Effector memory CD4-positive, alpha-beta T cell (primary cell): ENCODE measurements around the gene FIZ1.

Source experiments
- DNase-seq, 3 donors: peaks; one replicate each; pipeline ENCODE4 v3.0.0-alpha.2; 2020
- H3K27ac ChIP-seq: 2 replicates; pipeline ENCODE4 v1.7.0; 2013; ENCODE audit warnings: mild to moderate bottlenecking, low read length, moderate library complexity; ENCODE audit not compliant: insufficient read depth, poor library complexity, severe bottlenecking
- H3K27me3 ChIP-seq: replicated peaks from 2 replicates; pipeline ENCODE4 v1.7.0; 2013; ENCODE audit warnings: mild to moderate bottlenecking, low read length; ENCODE audit not compliant: insufficient read depth, control insufficient read depth, poor library complexity, severe bottlenecking
- H3K36me3 ChIP-seq: 2 replicates; pipeline ENCODE4 v1.7.0; 2013; ENCODE audit warnings: mild to moderate bottlenecking, low read length, moderate library complexity; ENCODE audit not compliant: control insufficient read depth, insufficient read depth
- H3K4me1 ChIP-seq: 2 replicates; pipeline ENCODE4 v1.7.0; 2013; ENCODE audit warnings: low read length, mild to moderate bottlenecking; ENCODE audit not compliant: control insufficient read depth, insufficient read depth, poor library complexity, severe bottlenecking
- H3K4me3 ChIP-seq: 2 replicates; pipeline ENCODE4 v1.7.0; 2013; ENCODE audit warnings: low read length, low read depth, mild to moderate bottlenecking; ENCODE audit not compliant: insufficient read depth, poor library complexity, severe bottlenecking
- H3K9me3 ChIP-seq: 2 replicates; pipeline ENCODE4 v1.7.0; 2013; ENCODE audit warnings: mild to moderate bottlenecking, low read length, moderate library complexity; ENCODE audit not compliant: control insufficient read depth

The FIZ1 gene

GRCh38 chr19:55597501-55597921 is 1.8 kb downstream of the FIZ1 start:
- peaks cover 7% of the 10 kb centered on the region for H3K4me1 ChIP-seq
- no peak for DNase-seq
- H3K27ac ChIP-seq, result no peak overlapping the region
- H3K27me3 ChIP-seq, result no peaks in the 10 kb centered on the region
- peaks cover 10% of the 10 kb centered on the region for H3K36me3 ChIP-seq
- no peaks in the 10 kb centered on the region for H3K9me3 ChIP-seq
- no peak overlapping the region for H3K4me3 ChIP-seq

DNA sequence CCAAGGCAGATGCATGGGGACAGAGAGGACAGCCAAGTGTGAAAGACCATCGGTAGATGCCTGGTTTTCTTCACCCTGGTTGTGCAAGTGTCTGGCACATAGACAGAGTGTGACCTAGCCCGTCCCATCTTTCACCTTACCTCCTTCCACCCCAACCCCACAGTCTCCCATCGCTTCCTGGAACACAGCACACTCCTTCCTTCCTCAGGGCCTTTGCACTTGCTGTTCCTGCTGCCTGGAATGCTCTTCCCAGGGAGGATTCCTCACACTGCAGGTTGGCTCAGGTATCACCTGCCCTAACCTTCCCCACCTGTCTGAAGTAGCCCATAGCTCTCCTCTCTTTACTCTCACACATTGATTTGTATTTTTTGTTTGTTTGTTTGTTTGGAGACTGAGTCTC is 3.0 kb downstream of the FIZ1 start:
- H3K27ac ChIP-seq, result no peak overlapping the region
- peaks cover 10% of the 10 kb centered on the region for H3K36me3 ChIP-seq
- H3K27me3 ChIP-seq, result no peaks in the 10 kb centered on the region
- DNase-seq, result no peak
- no peaks in the 10 kb centered on the region for H3K9me3 ChIP-seq
- no peak overlapping the region for H3K4me3 ChIP-seq
- H3K4me1 ChIP-seq, result peaks cover 7% of the 10 kb centered on the region

DNA sequence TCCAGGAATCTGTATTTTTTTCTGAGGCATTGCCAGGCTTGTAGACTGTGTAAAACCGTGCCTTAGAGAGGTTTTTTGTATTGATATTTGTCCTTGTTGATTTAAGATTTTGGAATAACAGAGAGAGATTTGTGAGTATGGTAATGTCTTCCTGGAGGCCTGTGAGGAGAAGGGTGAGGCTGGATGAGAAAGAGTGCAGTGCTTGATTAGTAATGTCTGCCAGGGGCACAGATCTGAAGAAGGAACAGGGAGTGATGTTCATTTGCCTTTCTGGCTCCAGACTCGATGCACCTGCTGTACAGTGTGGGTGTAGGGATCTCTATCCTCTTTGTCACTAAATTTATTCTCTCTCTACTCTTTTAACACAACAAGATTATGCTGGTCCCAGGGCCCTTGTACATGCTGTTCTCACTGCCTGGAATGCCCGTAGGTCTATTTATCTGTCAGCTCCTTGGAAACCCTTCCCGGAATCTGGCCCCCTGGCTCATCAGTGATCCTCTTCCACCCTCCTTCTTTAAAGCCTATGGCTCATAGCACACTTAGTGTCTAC is 4.2 kb downstream of the FIZ1 start:
- Histone ChIP-seq H3K4me1 (no peaks in the 10 kb centered on the region), H3K4me3 (no peak overlapping the region), H3K9me3 (no peaks in the 10 kb centered on the region), H3K27me3 (no peaks in the 10 kb centered on the region), H3K27ac (no peak overlapping the region), H3K36me3 (peaks cover 10% of the 10 kb centered on the region)
- no peak for DNase-seq

DNA sequence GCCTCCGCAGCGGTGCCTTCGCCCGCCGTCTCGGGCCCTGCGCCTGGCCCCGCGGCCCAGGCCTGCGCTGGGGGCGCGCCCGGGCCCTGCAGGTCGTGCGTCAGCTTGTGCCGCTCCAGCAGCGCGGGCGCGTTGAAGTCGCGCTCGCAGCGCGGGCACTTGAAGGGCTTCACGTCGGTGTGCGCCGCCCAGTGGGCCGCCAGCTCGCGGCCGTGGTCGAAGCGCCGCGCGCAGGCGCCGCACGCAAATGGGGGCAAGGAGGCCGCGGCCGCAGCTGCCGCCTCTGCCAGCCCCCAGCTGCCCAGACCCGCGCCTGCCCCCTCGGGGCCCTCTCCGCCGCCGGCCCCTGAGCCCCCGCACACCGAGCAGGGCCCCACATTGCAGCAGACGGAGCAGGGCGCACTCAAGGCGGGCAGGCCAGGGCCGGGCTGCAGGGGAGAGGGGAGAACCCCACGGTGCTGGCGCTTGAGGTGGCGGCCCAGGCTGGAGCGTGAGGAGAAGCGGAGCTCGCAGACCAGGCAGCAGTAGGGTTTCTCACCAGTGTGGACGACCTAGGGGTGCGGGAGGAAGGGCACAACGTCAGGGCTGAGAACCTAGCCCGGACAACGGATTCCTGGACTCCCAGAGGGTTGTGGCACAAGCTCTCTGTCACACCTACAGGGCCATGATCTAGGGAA is 6.1 kb downstream of the FIZ1 start:
- DNase-seq, result no peak
- no peak overlapping the region for H3K4me3 ChIP-seq
- no peak overlapping the region for H3K27ac ChIP-seq
- H3K27me3 ChIP-seq, result no peaks in the 10 kb centered on the region
- H3K4me1 ChIP-seq, result no peaks in the 10 kb centered on the region
- H3K9me3 ChIP-seq, result no peaks in the 10 kb centered on the region
- peaks cover 10% of the 10 kb centered on the region for H3K36me3 ChIP-seq

DNA sequence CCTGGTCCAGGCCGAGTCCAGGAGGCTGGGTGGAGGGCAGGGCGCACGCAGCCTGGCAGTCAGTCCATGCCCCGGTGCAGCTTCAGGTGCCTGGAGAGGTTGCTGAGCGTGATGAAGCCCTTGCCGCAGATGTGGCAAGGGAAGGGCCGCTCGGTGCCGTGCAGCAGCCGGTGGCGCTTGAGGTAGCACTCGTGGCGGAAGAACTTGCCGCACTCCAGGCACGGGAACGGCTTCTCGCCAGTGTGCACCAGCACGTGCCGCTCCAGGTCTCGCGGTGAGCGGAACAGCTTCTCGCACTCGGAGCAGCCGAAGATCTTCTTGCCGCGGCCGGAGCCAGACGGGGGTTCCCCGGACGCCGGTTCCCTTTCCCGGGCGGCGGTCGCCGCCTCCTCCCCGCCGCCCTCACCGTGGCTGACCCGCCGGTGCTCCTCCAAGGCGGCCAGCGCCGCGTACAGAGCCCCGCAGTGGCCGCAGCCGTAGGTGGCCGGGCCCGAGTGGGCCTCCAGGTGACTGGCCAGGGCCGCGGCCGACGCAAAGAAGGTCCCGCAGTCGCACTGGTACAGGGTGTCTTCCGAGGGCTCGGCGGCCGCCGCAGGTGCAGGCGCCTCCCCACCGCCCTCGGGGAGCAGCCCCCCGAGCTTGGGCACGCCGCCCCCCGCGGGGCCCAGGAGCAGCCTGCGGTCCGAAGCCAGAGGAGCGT is 6.8 kb downstream of the FIZ1 start:
- Histone ChIP-seq H3K36me3 (peaks cover 10% of the 10 kb centered on the region), H3K4me3 (no peak overlapping the region), H3K27me3 (no peaks in the 10 kb centered on the region), H3K4me1 (peaks cover 3% of the 10 kb centered on the region), H3K9me3 (no peaks in the 10 kb centered on the region), H3K27ac (no peak overlapping the region)
- no peak for DNase-seq

DNA sequence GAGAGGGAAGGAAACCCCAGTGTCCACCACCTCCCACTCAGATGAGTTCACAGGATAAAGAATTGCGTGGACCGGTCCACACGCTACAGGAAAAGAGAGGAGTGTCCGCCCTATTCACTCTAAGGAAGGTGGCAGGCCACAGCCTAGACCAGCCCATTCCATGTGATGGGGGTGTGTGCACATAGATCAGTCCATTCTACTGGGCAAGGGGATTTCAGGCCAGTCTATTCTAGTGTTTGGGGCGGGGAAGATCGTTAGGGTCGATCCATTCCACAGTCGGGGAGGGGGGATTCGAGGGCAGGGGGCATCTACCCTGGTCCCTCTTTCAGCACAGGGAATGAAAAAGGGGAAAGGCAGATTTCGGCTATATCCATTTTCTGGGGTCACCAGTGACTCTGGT is 7.8 kb downstream of the FIZ1 start:
- no peaks in the 10 kb centered on the region for H3K9me3 ChIP-seq
- H3K27ac ChIP-seq, result no peak overlapping the region
- peaks cover 10% of the 10 kb centered on the region for H3K36me3 ChIP-seq
- peaks cover 9% of the 10 kb centered on the region for H3K4me1 ChIP-seq
- no peaks in the 10 kb centered on the region for H3K27me3 ChIP-seq
- H3K4me3 ChIP-seq, result no peak overlapping the region
- DNase-seq, result no peak

GRCh38 chr19:55590617-55591016 is 8.7 kb downstream of the FIZ1 start:
- no peak for DNase-seq
- H3K27ac ChIP-seq, result no peak overlapping the region
- H3K9me3 ChIP-seq, result no peaks in the 10 kb centered on the region
- H3K4me3 ChIP-seq, result no peak overlapping the region
- no peaks in the 10 kb centered on the region for H3K27me3 ChIP-seq
- peaks cover 10% of the 10 kb centered on the region for H3K36me3 ChIP-seq
- peaks cover 17% of the 10 kb centered on the region for H3K4me1 ChIP-seq

DNA sequence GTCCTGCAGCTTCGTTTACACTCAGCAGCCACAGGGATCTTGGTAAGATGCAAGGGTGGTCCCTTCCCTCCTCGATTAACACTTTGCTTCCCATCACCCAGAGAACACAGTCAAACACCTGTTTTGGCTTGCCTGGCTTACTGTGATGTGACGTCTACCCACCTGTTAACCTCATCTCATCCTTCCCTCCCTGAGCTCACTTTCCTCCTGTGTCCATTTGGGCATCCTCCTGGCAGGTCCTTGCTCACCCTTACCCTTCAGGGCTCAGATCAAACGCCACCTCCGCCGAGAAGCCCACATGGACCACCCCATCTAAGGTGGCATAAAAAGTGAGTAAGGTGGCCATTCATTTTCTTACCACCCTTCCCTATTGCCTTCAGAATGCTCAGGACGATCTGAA is 9.2 kb downstream of the FIZ1 start:
- H3K9me3 ChIP-seq, result no peaks in the 10 kb centered on the region
- no peaks in the 10 kb centered on the region for H3K27me3 ChIP-seq
- H3K4me3 ChIP-seq, result no peak overlapping the region
- DNase-seq, result no peak
- no peak overlapping the region for H3K27ac ChIP-seq
- H3K4me1 ChIP-seq, result peaks cover 19% of the 10 kb centered on the region
- H3K36me3 ChIP-seq, result peaks cover 5% of the 10 kb centered on the region

DNA sequence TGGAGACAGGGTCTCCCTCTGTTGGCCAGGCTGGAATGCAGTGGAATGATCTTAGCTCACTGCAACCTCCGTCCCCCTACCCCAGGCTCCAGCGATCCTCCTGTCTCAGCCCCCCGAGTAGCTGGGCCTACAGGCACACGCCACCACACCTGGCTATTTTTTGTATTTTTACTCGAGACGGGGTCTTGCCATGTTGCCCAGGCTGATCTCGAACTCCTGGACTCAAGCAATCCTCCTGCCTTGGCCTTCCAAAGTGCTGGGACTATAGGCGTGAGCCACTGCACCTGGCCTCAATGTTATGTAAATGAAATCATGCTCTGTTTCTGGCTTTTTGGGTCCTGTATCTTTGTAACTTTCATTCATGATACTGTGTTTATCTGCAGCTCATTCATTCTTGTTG is 10.6 kb downstream of the FIZ1 start:
- Histone ChIP-seq H3K36me3 (no peaks in the 10 kb centered on the region), H3K27me3 (no peaks in the 10 kb centered on the region), H3K27ac (no peak overlapping the region), H3K4me3 (no peak overlapping the region), H3K9me3 (no peaks in the 10 kb centered on the region), H3K4me1 (peaks cover 19% of the 10 kb centered on the region)
- DNase-seq, result no peak

GRCh38 chr19:55586976-55587668 is 12.2 kb downstream of the FIZ1 start:
- peak; percentile 86 to 92 (median 90) for DNase-seq
- Histone ChIP-seq H3K9me3 (no peaks in the 10 kb centered on the region), H3K27me3 (no peaks in the 10 kb centered on the region), H3K27ac (no peak overlapping the region), H3K4me3 (peak overlapping the region; percentile 54), H3K4me1 (peaks cover 19% of the 10 kb centered on the region), H3K36me3 (no peaks in the 10 kb centered on the region)
